Cardiac muscle cell (in vitro differentiated cells and primary cell): ENCODE measurements around the gene KNSTRN. TPM values are rescaled to one million over a fixed set of nuclear protein-coding genes. Genes with fewer than 3 reads are reported as not detected.
A peak's percentile ranks its signal among the peaks of the same experiment; 100 is the strongest.

Experiments
- DNase-seq, 2 donors: peaks; one replicate each; pipeline versions ENCODE4 v3.0.0 to v3.0.0-alpha.2; 2010 to 2017; ENCODE audit warnings: low read depth in 1 of 2, low spot score in 1 of 2
- H3K27ac ChIP-seq: fragments of 200-600 bp; sonication (generic); 2 replicates; pipeline ENCODE4 v1.5.1; 2016
- H3K27me3 ChIP-seq: fragments of 200-600 bp; sonication (generic); 2 replicates; pipeline ENCODE4 v1.6.0; 2016; ENCODE audit warnings: control low read depth
- H3K36me3 ChIP-seq: fragments of 200-600 bp; sonication (generic); 2 replicates; pipeline ENCODE4 v1.5.1; 2016; ENCODE audit warnings: control low read depth
- H3K4me1 ChIP-seq: fragments of 200-600 bp; sonication (generic); 2 replicates; pipeline ENCODE4 v1.8.1; 2017; ENCODE audit warnings: low read depth, mild to moderate bottlenecking, mixed run types
- H3K4me3 ChIP-seq: fragments of 200-600 bp; sonication (generic); 2 replicates; pipeline ENCODE4 v1.5.1; 2016; ENCODE audit warnings: mild to moderate bottlenecking
- H3K9me3 ChIP-seq: fragments of 200-600 bp; sonication (generic); 2 replicates; pipeline ENCODE4 v1.5.1; 2017; ENCODE audit warnings: low read depth, mild to moderate bottlenecking, control low read depth
- polyA plus RNA-seq: library from polyadenylated mRNA; unstranded; fragments of >200 nt; fragmentation: Nextera tagmentation; extraction: Ambion mirVana; gene quantifications from 2 replicates; pipeline ENCODE4 v1.2.1, GENCODE V29; 2016
- total RNA-seq: library from RNA; depleted of rRNA; stranded (reverse); fragments of >200 nt; gene quantifications from 2 replicates; pipeline ENCODE4 v1.2.3, GENCODE V29; 2016
- TF ChIP-seq, protein P1 (sequence below): IDR thresholded peaks from 2 replicates; pipeline ENCODE4 v1.5.1; 2012; ENCODE audit warnings: low read depth, mild to moderate bottlenecking, low read length

The KNSTRN gene
- total and polyA plus RNA-seq, 2 experiments from 2014 or later: 23.0 to 84.3 TPM

DNA sequence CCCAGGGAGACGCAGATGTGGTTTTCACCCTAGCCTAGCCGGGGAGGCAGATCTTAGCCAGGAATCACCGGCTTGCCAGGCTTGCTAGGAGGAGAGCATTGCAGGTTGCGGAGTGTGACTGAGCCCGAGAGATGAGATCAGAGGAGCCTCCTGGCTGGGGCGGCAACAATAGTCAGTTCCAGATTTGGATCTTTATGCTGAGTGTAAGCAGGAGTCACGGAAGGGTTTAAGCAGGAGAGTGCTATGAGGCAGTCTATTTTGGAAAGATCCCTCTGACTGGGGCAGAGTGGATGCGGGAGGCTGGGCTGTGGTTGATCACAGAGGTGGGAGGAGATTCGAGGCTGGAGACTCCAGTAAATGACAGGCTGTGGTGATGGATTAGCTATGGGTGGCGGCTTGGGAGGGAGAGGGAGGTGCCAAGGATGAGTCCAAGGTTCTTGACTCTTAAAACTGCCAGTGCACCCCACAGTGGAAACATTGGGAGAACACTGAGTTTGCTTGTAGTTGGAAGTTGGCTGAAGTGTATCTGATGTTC, 47.8 kb downstream of the KNSTRN start:
- DNase-seq: no peak
- no peaks in the 10 kb centered on the region for H3K9me3 ChIP-seq
- no peak overlapping the region for H3K4me3 ChIP-seq
- peaks cover under 1% of the 10 kb centered on the region for H3K4me1 ChIP-seq
- no peak overlapping the region for H3K27ac ChIP-seq
- TF ChIP-seq, protein P1, sequence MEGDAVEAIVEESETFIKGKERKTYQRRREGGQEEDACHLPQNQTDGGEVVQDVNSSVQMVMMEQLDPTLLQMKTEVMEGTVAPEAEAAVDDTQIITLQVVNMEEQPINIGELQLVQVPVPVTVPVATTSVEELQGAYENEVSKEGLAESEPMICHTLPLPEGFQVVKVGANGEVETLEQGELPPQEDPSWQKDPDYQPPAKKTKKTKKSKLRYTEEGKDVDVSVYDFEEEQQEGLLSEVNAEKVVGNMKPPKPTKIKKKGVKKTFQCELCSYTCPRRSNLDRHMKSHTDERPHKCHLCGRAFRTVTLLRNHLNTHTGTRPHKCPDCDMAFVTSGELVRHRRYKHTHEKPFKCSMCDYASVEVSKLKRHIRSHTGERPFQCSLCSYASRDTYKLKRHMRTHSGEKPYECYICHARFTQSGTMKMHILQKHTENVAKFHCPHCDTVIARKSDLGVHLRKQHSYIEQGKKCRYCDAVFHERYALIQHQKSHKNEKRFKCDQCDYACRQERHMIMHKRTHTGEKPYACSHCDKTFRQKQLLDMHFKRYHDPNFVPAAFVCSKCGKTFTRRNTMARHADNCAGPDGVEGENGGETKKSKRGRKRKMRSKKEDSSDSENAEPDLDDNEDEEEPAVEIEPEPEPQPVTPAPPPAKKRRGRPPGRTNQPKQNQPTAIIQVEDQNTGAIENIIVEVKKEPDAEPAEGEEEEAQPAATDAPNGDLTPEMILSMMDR: no peak
- no peaks in the 10 kb centered on the region for H3K36me3 ChIP-seq
- peaks cover 12% of the 10 kb centered on the region for H3K27me3 ChIP-seq

DNA sequence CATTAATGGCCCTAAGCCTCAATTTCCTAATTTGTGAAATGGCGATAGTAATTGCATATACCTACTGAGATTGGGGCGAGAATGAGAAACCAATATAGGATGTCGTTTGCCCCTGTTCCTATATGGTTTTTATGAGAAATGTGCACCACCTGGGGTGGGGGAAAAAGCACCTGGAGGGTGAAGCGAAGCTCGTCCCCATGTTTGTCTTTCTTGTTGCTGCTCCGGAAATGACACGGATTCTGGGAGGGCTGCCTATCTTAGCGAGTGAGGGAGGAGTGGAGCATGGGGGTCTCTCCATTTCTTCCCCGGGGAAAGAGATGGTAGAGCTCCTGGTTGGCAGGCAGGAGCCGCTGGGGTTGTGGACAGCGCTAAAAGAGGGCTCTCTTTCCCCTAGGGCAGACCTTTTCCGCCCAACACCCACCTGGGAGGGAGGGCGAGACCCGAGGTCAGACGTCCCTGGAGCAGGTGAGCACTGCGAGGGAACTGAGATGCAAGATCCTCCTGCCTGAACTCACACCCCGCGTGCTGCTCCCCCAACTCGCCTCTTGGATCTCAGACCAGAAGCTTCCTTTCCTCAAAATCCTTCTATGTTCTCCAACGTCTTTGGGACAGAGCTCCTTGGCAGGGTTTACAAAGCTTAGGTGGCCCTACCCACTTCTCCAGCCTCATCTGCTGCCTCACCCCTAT, 52.6 kb downstream of the KNSTRN start:
- Histone ChIP-seq H3K27ac (no peak overlapping the region), H3K4me1 (peaks cover 39% of the 10 kb centered on the region), H3K4me3 (no peak overlapping the region), H3K9me3 (no peaks in the 10 kb centered on the region), H3K27me3 (peaks cover 18% of the 10 kb centered on the region), H3K36me3 (no peaks in the 10 kb centered on the region)
- TF ChIP-seq, protein P1: no peak
- DNase-seq: no peak

DNA sequence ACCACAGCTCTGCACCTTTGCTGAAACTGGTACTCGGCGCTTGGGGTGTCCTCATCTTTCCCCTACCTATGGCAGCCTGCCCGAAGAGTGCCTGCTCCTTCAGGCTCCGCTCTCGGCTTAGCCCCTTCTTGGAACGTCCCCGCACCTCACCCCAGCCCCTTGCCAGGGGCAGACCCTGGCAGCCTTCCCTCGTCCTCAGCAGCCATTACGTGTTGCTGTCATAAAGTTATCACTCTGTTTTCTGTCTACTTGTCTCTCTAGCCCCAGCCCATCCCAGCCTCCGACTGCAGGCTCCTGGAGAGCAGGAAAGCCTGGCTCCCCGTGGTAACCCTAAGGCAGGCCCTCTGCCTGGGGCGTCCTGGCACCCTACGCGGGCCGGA, 53.2 kb downstream of the KNSTRN start:
- Histone ChIP-seq H3K4me3 (peak overlapping the region; percentile 25), H3K36me3 (no peaks in the 10 kb centered on the region), H3K27me3 (peaks cover 18% of the 10 kb centered on the region), H3K4me1 (peaks cover 39% of the 10 kb centered on the region), H3K27ac (no peak overlapping the region), H3K9me3 (no peaks in the 10 kb centered on the region)
- TF ChIP-seq, protein P1: no peak
- no peak for DNase-seq

DNA sequence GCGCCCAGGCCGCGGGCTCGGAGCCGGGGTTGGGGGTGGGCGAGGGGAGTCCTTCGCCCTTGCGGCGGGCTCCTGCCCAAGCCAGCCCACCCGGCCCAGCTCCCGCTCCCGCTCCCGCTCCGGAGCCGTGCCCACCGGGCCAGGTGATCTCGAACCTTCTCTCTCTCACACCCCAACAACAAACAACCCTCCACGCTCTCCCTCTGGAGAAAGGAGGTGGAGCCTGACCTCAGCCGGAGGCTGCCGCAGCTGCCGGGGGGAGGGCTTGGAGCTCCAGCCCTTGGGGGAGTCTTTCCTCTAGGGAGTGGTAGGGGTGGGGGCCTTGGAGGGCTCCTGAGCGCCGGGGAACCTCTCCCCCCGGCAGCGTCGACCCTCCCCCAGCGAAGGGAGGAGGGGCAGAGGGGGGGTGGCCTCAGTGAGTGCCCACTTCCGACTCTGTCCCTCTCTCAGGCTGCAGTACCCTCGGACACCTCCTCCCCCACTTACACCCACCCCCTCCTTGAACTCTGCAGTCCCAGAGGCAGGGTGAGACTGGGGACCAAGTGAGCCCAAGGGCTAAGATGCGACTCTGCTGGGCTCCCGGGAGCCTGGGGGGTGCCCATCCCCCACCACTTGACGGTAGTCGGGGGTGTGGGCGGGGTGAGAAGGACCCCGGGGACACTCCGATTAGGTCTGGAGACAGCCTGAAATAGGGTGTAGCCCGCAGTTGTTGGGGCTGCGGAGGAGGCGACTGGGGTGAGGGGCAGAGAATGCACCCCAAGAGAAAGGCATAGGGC, 53.8 kb downstream of the KNSTRN start:
- Histone ChIP-seq H3K27me3 (peaks cover 18% of the 10 kb centered on the region), H3K27ac (no peak overlapping the region), H3K4me3 (peak overlapping the region; percentile 25), H3K9me3 (no peaks in the 10 kb centered on the region), H3K36me3 (no peaks in the 10 kb centered on the region), H3K4me1 (peaks cover 39% of the 10 kb centered on the region)
- TF ChIP-seq, protein P1: no peak
- DNase-seq: no peak

DNA sequence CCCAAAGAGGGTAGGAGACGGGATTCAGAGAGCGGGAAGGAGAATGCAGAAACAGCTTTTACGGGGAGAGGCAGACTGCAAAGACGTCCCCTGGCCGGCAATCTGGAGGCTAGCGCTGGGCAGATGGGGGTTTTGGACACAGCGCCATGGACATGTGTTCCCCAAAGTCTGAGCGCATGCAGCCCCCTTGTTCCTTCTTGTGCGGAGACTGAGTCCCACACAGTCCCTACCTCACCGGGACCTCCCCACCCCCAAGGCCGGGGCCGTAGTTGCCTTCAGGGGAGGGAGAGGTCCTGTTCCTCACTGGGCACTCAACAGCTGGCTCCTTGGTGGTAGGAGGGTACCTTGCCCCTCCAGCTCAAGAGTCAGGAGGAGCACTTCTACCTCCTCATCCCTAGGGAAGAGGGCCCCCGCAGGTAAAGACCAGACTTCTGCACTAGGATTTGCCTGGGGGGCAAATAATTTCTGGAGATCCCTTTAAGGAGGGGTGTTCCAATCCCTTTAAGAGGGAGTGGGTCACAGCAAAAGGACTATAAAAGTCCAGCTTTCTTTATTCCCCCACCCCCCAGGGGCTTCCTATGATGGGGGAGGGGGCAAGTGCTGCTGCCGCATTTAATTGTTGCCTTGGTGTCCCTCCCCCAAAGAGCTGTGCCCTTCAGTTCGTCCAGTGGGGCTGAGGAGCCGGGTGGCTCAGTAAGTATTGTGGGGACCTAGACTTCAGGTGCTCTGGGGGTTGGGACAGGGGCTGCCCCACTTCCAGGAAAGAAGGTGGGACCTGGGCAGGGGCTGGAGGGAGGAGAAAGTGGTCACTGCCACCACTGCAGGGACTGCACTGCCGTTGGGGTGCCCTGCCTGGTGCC, 54.6 kb downstream of the KNSTRN start:
- H3K4me1 ChIP-seq: peaks cover 39% of the 10 kb centered on the region
- H3K9me3 ChIP-seq: no peaks in the 10 kb centered on the region
- H3K27ac ChIP-seq: no peak overlapping the region
- peaks cover 18% of the 10 kb centered on the region for H3K27me3 ChIP-seq
- H3K4me3 ChIP-seq: peak overlapping the region; percentile 25
- TF ChIP-seq, protein P1: no peak
- H3K36me3 ChIP-seq: no peaks in the 10 kb centered on the region
- DNase-seq: no peak
